Thoracic aorta (tissue), 2 donors: ENCODE results near the gene IDI1. TPM values are rescaled to one million over a fixed set of nuclear protein-coding genes. Genes with fewer than 3 reads are reported as not detected.

Experiments
- ATAC-seq: fragments of 150-250 bp; one replicate; pipeline ENCODE4 v1.8.0; 2017; ENCODE audit warnings: low read depth; ENCODE audit not compliant: insufficient number of reproducible peaks, low FRiP score
- DNase-seq: peaks from one replicate; pipeline ENCODE4 v3.0.0-alpha.2; 2020; ENCODE audit warnings: low spot score
- H3K27ac ChIP-seq, 2 donors: fragments of 200-600 bp; sonication (generic); 1 replicate in 1 of 2; 2 replicates in 1 of 2; pipeline ENCODE4 v1.5.1; 2016; ENCODE audit warnings: mild to moderate bottlenecking in 2 of 2, moderate library complexity in 2 of 2
- H3K27me3 ChIP-seq: fragments of 200-600 bp; sonication (generic); replicated peaks from 2 replicates; pipeline ENCODE4 v1.6.0; 2016; ENCODE audit warnings: mild to moderate bottlenecking; ENCODE audit not compliant: insufficient read depth
- H3K36me3 ChIP-seq: fragments of 200-600 bp; sonication (generic); one replicate; pipeline ENCODE4 v1.5.1; 2016
- H3K4me1 ChIP-seq, 2 donors: fragments of 200-600 bp; sonication (generic); 1 replicate in 1 of 2; 2 replicates in 1 of 2; pipeline versions ENCODE4 v1.5.1 to v1.6.0; 2016; ENCODE audit warnings: low read depth in 2 of 2, mild to moderate bottlenecking in 1 of 2; ENCODE audit not compliant: control insufficient read depth in 1 of 2
- H3K4me3 ChIP-seq: fragments of 200-600 bp; sonication (generic); 2 replicates; pipeline ENCODE4 v1.5.1; 2016; ENCODE audit warnings: mild to moderate bottlenecking
- H3K9me3 ChIP-seq: fragments of 200-600 bp; sonication (generic); 2 replicates; pipeline ENCODE4 v1.5.1; 2016
- CTCF ChIP-seq: fragments of 200-600 bp; sonication (generic); IDR thresholded peaks from one replicate; pipeline ENCODE4 v1.5.1; 2019; ENCODE audit warnings: antibody characterized with exemption
- total RNA-seq, 2 donors: library from RNA; depleted of rRNA; stranded (reverse); fragments of >200 nt; gene quantifications; one replicate each; pipeline versions ENCODE4 v1.1.0 to v1.2.3, GENCODE V29; 2016

IDI1 gene
- total RNA-seq, 2 donors from 2014 or later: 19.2 to 26.7 TPM

GRCh38 chr10:1093696-1094095, 44.8 kb upstream of the IDI1 start:
- H3K27me3 ChIP-seq: no peaks in the 10 kb centered on the region
- ATAC-seq (no peak), DNase-seq (no peak)
- no peak overlapping the region for H3K27ac ChIP-seq
- no peaks in the 10 kb centered on the region for H3K4me1 ChIP-seq
- no peaks in the 10 kb centered on the region for H3K9me3 ChIP-seq
- H3K4me3 ChIP-seq: no peak overlapping the region
- TF ChIP-seq CTCF: no peak
- peaks cover 50% of the 10 kb centered on the region for H3K36me3 ChIP-seq

GRCh38 chr10:1090696-1091095, 41.8 kb upstream of the IDI1 start:
- Histone ChIP-seq H3K4me3 (no peak overlapping the region), H3K4me1 (no peaks in the 10 kb centered on the region), H3K9me3 (no peaks in the 10 kb centered on the region), H3K27ac (no peak overlapping the region), H3K36me3 (peaks cover 58% of the 10 kb centered on the region), H3K27me3 (no peaks in the 10 kb centered on the region)
- no peak for ATAC-seq
- TF ChIP-seq CTCF: no peak
- DNase-seq: no peak

- no peak for TF ChIP-seq CTCF
- no peak overlapping the region for H3K4me3 ChIP-seq
- H3K9me3 ChIP-seq: no peaks in the 10 kb centered on the region
- DNase-seq (no peak), ATAC-seq (no peak)
- peaks cover 73% of the 10 kb centered on the region for H3K36me3 ChIP-seq
- no peaks in the 10 kb centered on the region for H3K27me3 ChIP-seq
- H3K27ac ChIP-seq: no peak overlapping the region
- no peaks in the 10 kb centered on the region for H3K4me1 ChIP-seq
Observed at GRCh38 chr10:1089017-1089689, 40.2 kb upstream of the IDI1 start.

DNA sequence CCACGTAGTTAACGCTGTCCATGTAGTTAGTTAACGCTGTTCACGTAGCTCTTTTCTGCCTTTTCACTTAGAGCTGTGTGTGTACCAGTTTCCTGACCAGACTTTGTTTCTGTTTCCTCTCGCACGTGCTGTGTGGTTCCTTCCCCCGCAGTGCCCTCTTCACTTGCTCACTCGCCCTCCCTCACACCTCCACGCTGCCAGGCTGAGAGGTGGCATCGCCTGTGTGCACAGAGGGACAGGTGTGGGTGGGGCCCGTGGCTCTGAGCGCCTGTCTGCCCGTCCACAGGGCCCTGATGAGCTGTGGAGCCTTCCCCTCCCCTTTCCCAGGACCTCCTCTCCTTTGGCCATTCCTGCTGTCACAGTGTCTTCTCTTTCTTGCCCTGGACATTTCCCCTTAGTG, 37.9 kb upstream of the IDI1 start:
- no peak overlapping the region for H3K27ac ChIP-seq
- no peak for DNase-seq
- TF ChIP-seq CTCF: no peak
- H3K4me3 ChIP-seq: no peak overlapping the region
- no peaks in the 10 kb centered on the region for H3K4me1 ChIP-seq
- peaks cover 68% of the 10 kb centered on the region for H3K36me3 ChIP-seq
- no peak for ATAC-seq
- H3K9me3 ChIP-seq: no peaks in the 10 kb centered on the region
- no peaks in the 10 kb centered on the region for H3K27me3 ChIP-seq

DNA sequence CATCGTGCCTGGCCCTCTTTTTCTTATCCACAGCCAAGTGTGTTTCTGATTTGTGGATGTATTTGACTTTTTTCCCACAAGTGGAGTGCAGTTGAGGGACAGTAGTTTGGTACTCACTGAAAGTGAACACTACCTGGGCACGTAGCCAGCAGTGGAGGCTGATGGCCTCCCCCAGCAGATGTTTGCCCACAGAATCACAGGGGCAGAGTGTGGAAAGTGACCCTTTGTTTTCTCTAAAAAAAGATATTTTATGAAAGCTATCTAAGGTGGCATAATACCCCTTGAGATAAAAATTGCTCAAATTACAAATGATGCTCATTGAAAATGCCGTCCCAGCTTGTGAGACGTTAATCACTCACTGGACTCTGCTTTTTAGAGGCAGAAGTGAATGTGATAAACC, 36.3 kb upstream of the IDI1 start:
- Histone ChIP-seq H3K4me1 (no peaks in the 10 kb centered on the region), H3K36me3 (peaks cover 55% of the 10 kb centered on the region), H3K4me3 (no peak overlapping the region), H3K27ac (no peak overlapping the region), H3K27me3 (no peaks in the 10 kb centered on the region), H3K9me3 (no peaks in the 10 kb centered on the region)
- ATAC-seq: no peak
- DNase-seq: no peak
- TF ChIP-seq CTCF: no peak
